ENCODE results near the gene DUSP1. TPM values are rescaled to one million over a fixed set of nuclear protein-coding genes. Genes with fewer than 3 reads are reported as not detected.
A peak's percentile ranks its signal among the peaks of the same experiment; 100 is the strongest.

DUSP1 gene
- total and polyA plus RNA-seq, 2 of the 13 experiments (the other 11 are each of a cell fraction or from before 2014, with no cell fraction given): 27.1 to 55.5 TPM

GRCh38 chr5:172806897-172807672 is 36.1 kb upstream of the DUSP1 start (continued):
- TF ChIP-seq ZBTB14 (CRISPR knock-in tag; IDR thresholded peaks at IDR 0.05): no peak
- TF ChIP-seq SPEN (CRISPR knock-in tag; IDR thresholded peaks at IDR 0.05; ENCODE audit: low read depth): peak; percentile 35; the same call in 1 of the 2 replicates
- no peak for TF ChIP-seq FOXC1 (CRISPR knock-in tag; IDR thresholded peaks at IDR 0.05; ENCODE audit: borderline replicate concordance)
- TF ChIP-seq ZMYM3 (CRISPR knock-in tag; IDR thresholded peaks at IDR 0.05): 0 out of 2 replicates have a peak, but pooled peaks have one; percentile 1
- TF ChIP-seq MAX (IDR thresholded peaks at IDR 0.05): peak; percentile 41; the same call in 1 of the 2 replicates
- TF ChIP-seq ESRRA (CRISPR knock-in tag; IDR thresholded peaks at IDR 0.05; ENCODE audit: low read depth): no peak
- no peak for TF ChIP-seq BATF2 (CRISPR knock-in tag; IDR thresholded peaks at IDR 0.05)
- TF ChIP-seq MAZ (IDR thresholded peaks at IDR 0.05; ENCODE audit: borderline replicate concordance, low read depth, low read length): 0 out of 2 replicates have a peak, but pooled peaks have one; percentile 51
- no peak for TF ChIP-seq MAZ (CRISPR knock-in tag; IDR thresholded peaks at IDR 0.05; ENCODE audit: low read depth)
- no peak for TF ChIP-seq MAFG (CRISPR knock-in tag; IDR thresholded peaks at IDR 0.05)
- TF ChIP-seq ZNF260 (CRISPR knock-in tag; IDR thresholded peaks at IDR 0.05; ENCODE audit: borderline replicate concordance, low read depth): no peak
- no peak for TF ChIP-seq ZBED4 (CRISPR knock-in tag; IDR thresholded peaks at IDR 0.05; ENCODE audit: borderline replicate concordance)
- TF ChIP-seq ZNF362 (CRISPR knock-in tag; IDR thresholded peaks at IDR 0.05; ENCODE audit: borderline replicate concordance): no peak
- peak; percentile 54 for TF ChIP-seq NR2F6 (IDR thresholded peaks at IDR 0.05)
- peak; percentile 52; the same call in 1 of the 2 replicates for TF ChIP-seq NR2F6 (CRISPR knock-in tag; IDR thresholded peaks at IDR 0.05)
- TF ChIP-seq ETV6 (CRISPR knock-in tag; conservative IDR thresholded peaks at IDR 0.05): no peak
- TF ChIP-seq SP5 (CRISPR knock-in tag; IDR thresholded peaks at IDR 0.05; ENCODE audit: borderline replicate concordance, low read depth): peak; percentile 60; the same call in 1 of the 2 replicates
- TF ChIP-seq ARID3A (IDR thresholded peaks at IDR 0.05; ENCODE audit: low read depth, low read length): no peak
- no peak for TF ChIP-seq TFDP1 (CRISPR knock-in tag; IDR thresholded peaks at IDR 0.05; ENCODE audit: borderline replicate concordance)
